Glutamatergic neuron (in vitro differentiated cells): ENCODE measurements around the gene CFAP92. TPM values are rescaled to one million over a fixed set of nuclear protein-coding genes. Genes with fewer than 3 reads are reported as not detected.

Experiments used
- DNase-seq: peaks from one replicate; pipeline ENCODE4 v3.0.0; 2022
- H3K27ac Mint-ChIP-seq: one replicate; pipeline ENCODE4 v1.8.0; 2020; ENCODE audit warnings: mild to moderate bottlenecking, mixed read lengths, inconsistent platforms; ENCODE audit not compliant: unreplicated experiment
- H3K27me3 Mint-ChIP-seq: one replicate; pipeline ENCODE4 v1.8.0; 2020; ENCODE audit warnings: mild to moderate bottlenecking, moderate library complexity, mixed read lengths, inconsistent platforms; ENCODE audit not compliant: unreplicated experiment
- H3K36me3 Mint-ChIP-seq: one replicate; pipeline ENCODE4 v1.8.0; 2020; ENCODE audit warnings: mild to moderate bottlenecking, mixed read lengths, inconsistent platforms; ENCODE audit not compliant: unreplicated experiment
- H3K4me1 Mint-ChIP-seq: one replicate; pipeline ENCODE4 v1.8.0; 2020; ENCODE audit warnings: mild to moderate bottlenecking, low read depth, mixed read lengths, inconsistent platforms; ENCODE audit not compliant: unreplicated experiment
- H3K4me3 Mint-ChIP-seq: one replicate; pipeline ENCODE4 v1.8.0; 2020; ENCODE audit warnings: mild to moderate bottlenecking, mixed read lengths, inconsistent platforms; ENCODE audit not compliant: unreplicated experiment
- H3K9me3 Mint-ChIP-seq: one replicate; pipeline ENCODE4 v1.8.0; 2020; ENCODE audit warnings: mild to moderate bottlenecking, moderate library complexity, mixed read lengths, inconsistent platforms; ENCODE audit not compliant: unreplicated experiment
- total RNA-seq: library from RNA; stranded (reverse); fragmentation: NEBNext Ultra II Directional; extraction: Animal tissue kit (Norgen Biotek cat#: 25700); gene quantifications from one replicate; pipeline ENCODE4 v1.2.1, GENCODE V29; 2021; ENCODE audit not compliant: unreplicated experiment
- TF ChIP-seq, protein P1 (sequence below): fragments of 200-600 bp; sonication (generic); IDR thresholded peaks from one replicate; pipeline ENCODE4 v1.5.0; 2021; ENCODE audit not compliant: partially characterized antibody, unreplicated experiment

Gene CFAP92
- total RNA-seq, 1 donor from 2014 or later = 0.15 TPM

DNA sequence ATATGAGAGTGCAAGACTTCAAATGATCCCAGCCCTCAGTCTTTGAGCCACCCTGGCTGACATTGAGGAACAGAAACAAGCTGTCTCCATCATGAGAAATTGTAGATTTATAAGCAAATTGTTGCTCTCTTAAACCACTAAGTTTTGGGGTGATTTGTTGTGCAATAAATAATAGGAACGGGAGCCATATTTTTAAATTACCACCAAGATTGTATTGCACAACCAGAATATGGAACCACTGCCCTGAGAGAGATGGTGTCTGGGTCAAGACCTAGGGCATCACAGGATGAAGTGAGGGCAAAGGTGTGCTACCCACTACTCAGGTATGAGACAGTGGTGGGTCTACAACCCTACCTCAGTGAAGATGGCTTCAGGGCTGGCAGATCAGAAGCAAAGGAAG is 2.3 kb upstream of the CFAP92 start:
- Mint-ChIP-seq H3K4me1 (peaks cover 10% of the 10 kb centered on the region), H3K27me3 (peaks cover 14% of the 10 kb centered on the region), H3K4me3 (no peak overlapping the region), H3K27ac (no peak overlapping the region), H3K36me3 (peaks cover 11% of the 10 kb centered on the region), H3K9me3 (no peaks in the 10 kb centered on the region)
- DNase-seq = no peak
- TF ChIP-seq, protein P1, sequence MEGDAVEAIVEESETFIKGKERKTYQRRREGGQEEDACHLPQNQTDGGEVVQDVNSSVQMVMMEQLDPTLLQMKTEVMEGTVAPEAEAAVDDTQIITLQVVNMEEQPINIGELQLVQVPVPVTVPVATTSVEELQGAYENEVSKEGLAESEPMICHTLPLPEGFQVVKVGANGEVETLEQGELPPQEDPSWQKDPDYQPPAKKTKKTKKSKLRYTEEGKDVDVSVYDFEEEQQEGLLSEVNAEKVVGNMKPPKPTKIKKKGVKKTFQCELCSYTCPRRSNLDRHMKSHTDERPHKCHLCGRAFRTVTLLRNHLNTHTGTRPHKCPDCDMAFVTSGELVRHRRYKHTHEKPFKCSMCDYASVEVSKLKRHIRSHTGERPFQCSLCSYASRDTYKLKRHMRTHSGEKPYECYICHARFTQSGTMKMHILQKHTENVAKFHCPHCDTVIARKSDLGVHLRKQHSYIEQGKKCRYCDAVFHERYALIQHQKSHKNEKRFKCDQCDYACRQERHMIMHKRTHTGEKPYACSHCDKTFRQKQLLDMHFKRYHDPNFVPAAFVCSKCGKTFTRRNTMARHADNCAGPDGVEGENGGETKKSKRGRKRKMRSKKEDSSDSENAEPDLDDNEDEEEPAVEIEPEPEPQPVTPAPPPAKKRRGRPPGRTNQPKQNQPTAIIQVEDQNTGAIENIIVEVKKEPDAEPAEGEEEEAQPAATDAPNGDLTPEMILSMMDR = no peak

DNA sequence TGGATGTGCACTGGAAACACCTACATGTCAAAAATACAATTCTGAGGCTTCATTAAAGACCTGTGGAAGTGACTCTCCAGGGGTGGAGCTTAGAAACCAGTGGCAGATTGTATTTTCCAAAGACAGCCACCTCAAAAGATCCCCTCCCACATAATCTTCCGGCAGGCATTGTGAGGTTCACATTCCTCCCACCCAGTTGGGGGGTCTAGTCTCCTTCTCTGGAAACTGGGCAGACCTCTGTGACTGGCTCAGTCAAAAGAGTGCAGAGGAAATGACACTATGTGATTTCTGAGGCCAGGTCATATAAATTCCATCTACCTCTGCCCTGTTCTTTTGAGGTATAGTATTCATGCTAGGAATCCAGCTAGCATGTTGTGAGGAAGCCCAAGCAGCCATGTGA is 1.9 kb upstream of the CFAP92 start:
- TF ChIP-seq, protein P1 = no peak
- H3K36me3 Mint-ChIP-seq = peaks cover 11% of the 10 kb centered on the region
- no peak for DNase-seq
- peaks cover 13% of the 10 kb centered on the region for H3K27me3 Mint-ChIP-seq
- peaks cover 12% of the 10 kb centered on the region for H3K4me1 Mint-ChIP-seq
- H3K9me3 Mint-ChIP-seq = no peaks in the 10 kb centered on the region
- H3K4me3 Mint-ChIP-seq = no peak overlapping the region
- H3K27ac Mint-ChIP-seq = no peak overlapping the region

DNA sequence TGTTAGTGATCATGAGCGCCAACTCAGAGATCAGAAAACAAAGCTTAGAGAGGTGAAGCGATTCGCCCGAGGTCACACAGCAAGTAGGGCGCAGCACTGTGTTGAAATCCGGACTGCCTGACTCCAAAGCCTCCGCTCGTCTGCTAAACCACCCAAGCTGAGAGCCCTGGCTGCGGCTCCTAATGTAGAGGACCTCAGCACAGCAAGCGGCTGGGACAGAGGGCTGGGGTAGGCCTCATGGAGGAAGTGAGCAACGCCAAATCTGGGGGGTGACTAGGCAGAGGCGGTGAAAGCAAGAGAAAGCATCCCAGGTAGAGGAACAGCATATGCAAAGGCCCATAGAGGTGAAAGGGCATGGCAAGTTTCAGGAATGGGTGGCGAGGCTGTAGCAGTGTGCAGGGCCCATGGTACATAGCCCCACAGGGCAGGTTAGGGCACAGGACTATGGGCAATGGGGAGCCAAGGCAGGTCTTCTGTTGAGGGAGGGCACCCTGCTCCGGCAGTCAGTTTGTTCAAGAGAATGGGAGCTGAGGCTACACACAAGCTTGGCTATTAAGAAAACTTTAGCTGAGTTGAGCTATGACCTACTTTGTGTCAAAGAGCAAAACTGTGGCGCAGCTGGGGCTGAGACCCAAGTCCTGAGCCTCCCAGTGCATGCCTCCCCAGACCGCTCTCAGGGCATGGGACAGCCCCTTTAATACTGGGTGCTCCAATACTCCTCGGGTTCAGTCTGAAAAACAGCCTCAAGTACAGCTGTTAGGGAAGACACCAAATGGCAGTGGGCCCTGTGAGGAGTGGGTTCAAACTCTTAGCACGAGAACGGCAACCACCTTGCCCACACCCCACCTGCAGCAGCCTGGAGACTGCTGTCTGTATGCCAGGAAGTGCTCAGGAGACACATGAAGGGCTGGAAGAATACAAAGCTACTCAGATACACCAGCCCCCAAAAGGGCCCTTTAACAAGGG is 988 bp upstream of the CFAP92 start:
- TF ChIP-seq, protein P1 = no peak
- Mint-ChIP-seq H3K4me3 (peak overlapping the region; percentile 77), H3K9me3 (no peaks in the 10 kb centered on the region), H3K36me3 (peaks cover 5% of the 10 kb centered on the region), H3K27me3 (peaks cover 10% of the 10 kb centered on the region), H3K4me1 (peaks cover 12% of the 10 kb centered on the region), H3K27ac (no peak overlapping the region)
- DNase-seq = no peak

DNA sequence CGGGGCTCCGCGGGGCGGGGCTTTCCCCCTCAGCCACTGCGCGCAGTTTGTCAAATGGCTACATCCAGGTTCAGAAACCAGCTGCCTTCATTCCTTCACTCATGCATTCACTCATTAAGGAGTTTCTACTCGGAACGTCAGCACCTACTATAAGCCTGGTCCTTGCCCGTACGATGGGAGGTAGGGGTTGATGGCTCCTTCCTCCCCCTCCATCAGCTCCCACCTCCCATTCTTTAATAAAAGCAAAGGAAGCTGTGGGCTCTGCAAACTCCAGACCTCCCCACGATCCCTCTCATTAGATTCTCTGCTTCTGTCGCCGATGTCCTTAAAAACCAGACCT is 267 bp upstream of the CFAP92 start:
- no peaks in the 10 kb centered on the region for H3K9me3 Mint-ChIP-seq
- H3K27ac Mint-ChIP-seq = no peak overlapping the region
- TF ChIP-seq, protein P1 = no peak
- no peak for DNase-seq
- H3K27me3 Mint-ChIP-seq = peaks cover 8% of the 10 kb centered on the region
- peaks cover 12% of the 10 kb centered on the region for H3K4me1 Mint-ChIP-seq
- H3K4me3 Mint-ChIP-seq = peak overlapping the region; percentile 77
- H3K36me3 Mint-ChIP-seq = peaks cover 5% of the 10 kb centered on the region

DNA sequence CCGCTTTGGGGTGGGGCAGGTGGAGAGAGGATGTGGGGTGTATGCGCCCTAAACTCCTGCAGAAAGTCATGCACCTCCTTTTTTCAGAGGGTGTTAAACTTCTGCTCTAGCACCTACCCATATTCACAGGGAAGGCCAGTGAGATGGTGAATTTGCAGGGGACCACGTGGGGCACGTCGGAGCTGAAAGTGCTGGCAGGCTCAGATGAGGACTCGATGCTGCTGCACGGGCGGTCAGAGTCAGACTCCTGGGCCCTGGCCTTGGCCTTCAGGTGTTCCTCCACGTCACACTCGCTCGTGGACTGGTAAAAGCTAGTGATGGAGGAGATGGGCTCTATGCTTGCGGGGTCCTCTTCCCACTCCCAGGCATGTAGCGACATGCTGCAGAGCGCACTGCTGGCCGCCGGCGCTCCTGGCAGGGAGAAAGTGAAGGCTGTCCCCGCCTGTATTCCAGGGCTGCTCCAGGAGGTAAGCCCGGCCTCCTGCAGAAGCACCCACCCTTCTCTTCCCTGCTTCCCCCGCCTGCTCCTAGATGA is 883 bp downstream of the CFAP92 start:
- H3K27me3 Mint-ChIP-seq = peaks cover 8% of the 10 kb centered on the region
- no peak for DNase-seq
- H3K36me3 Mint-ChIP-seq = peaks cover 5% of the 10 kb centered on the region
- H3K27ac Mint-ChIP-seq = no peak overlapping the region
- H3K4me3 Mint-ChIP-seq = peak overlapping the region; percentile 83
- H3K4me1 Mint-ChIP-seq = peaks cover 5% of the 10 kb centered on the region
- TF ChIP-seq, protein P1 = no peak
- no peaks in the 10 kb centered on the region for H3K9me3 Mint-ChIP-seq
